GM13977 (cell line): ENCODE results near the gene APCDD1.

ENCODE experiments used
- DNase-seq: peaks from one replicate; pipeline ENCODE4 v3.0.0; 2012; ENCODE audit warnings: low spot score
- in situ Hi-C: fragments of 300-500 bp; cut with MboI; formaldehyde crosslinking; loops from one replicate; pipeline ENCODE4 v1.12.0; 2022; ENCODE audit warnings: low sequenced_read_pairs, low pct_unique_long_range_greater_than_20kb, mixed read lengths, inconsistent platforms; ENCODE audit not compliant: unreplicated experiment
- TF ChIP-seq, protein P1 (sequence below): IDR thresholded peaks from 2 replicates; pipeline ENCODE4 v1.5.1; 2012; ENCODE audit warnings: mild to moderate bottlenecking, control low read depth; ENCODE audit not compliant: insufficient read depth; ENCODE audit errors: extremely low read depth, missing control alignments

The APCDD1 gene

DNA sequence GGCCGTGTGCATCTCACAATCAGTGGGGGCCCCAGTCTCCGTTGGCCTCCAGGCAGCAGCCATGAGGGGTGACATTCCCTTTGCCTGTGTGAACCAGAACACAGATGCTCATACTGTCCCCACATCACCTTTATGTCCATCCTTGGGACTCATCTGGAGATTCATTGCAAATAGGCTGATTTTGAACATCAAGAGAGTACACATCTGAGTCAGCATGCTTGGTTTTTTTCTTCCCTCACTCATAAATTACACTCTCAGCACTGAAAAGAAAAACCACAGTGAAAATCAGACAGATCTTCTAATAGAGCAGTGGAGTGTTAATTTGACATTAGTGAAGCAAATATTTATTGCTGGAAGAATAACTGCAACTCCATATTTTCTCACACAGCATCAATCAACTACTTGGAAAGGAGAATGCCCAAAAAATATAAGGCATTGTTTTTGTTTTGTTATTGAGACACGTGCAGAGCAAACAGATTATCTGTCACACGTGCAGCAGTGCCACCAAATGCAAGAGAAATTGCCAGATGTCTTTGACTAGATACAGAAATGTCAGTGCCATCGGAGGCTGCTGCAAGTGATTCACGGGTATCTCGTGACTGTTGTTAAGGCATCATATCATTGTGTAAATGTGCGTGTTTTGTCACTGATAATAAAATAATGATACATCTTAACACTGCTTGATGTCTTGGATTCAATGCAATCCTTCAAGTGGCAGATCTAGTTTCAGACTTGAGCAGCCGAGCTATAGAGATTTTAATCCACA lies 10.9 kb downstream of the APCDD1 start:
- TF ChIP-seq, protein P1, sequence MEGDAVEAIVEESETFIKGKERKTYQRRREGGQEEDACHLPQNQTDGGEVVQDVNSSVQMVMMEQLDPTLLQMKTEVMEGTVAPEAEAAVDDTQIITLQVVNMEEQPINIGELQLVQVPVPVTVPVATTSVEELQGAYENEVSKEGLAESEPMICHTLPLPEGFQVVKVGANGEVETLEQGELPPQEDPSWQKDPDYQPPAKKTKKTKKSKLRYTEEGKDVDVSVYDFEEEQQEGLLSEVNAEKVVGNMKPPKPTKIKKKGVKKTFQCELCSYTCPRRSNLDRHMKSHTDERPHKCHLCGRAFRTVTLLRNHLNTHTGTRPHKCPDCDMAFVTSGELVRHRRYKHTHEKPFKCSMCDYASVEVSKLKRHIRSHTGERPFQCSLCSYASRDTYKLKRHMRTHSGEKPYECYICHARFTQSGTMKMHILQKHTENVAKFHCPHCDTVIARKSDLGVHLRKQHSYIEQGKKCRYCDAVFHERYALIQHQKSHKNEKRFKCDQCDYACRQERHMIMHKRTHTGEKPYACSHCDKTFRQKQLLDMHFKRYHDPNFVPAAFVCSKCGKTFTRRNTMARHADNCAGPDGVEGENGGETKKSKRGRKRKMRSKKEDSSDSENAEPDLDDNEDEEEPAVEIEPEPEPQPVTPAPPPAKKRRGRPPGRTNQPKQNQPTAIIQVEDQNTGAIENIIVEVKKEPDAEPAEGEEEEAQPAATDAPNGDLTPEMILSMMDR, result no peak
- in situ Hi-C loops, result no loop called here
- DNase-seq, result no peak

DNA sequence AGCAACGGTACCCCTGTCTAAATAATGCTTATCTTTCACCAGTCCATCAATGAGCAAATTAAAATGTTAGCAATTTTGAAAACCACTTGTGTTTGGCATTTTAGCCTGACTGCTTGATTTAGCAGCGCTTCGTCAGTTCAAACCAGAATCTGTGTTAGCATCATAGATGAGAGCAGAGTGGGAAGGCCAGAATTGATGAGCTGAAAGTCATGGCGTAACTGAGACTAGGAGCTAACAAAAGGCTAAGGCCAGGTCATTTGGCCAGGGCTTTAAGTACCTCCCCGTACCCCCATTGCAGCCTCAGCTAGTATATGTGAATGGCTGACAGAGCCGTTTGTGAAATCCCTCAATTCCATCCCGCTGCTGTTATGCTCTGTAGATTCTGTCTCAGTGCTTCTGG lies 16.0 kb downstream of the APCDD1 start:
- DNase-seq, result no peak
- in situ Hi-C loops, result no loop called here
- TF ChIP-seq, protein P1, result no peak

DNA sequence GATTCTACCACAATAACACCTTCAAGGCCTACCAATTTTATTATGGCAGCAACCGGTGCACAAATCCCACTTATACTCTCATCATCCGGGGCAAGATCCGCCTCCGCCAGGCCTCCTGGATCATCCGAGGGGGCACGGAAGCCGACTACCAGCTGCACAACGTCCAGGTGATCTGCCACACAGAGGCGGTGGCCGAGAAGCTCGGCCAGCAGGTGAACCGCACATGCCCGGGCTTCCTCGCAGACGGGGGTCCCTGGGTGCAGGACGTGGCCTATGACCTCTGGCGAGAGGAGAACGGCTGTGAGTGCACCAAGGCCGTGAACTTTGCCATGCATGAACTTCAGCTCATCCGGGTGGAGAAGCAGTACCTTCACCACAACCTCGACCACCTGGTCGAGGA lies 17.1 kb downstream of the APCDD1 start:
- in situ Hi-C loops, result no loop called here
- no peak for DNase-seq

DNA sequence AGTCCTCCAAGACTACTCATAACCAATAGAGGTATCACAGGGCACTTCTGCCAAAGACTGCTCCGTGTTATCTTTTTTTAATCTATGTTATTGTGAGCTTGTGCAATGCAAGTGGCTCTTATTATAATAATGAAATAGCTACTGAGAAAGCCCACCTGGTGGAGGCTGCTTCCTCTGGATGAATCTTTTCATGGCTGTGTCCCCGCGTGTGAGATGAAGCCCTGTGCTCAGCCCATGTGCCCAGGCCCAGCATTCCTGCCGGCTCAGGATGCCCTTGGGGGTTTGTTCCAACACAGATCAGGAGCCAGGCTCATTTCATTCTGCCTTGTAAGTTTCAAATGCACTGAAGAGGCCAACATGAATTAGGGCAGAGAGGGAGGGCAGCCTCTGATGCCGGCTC lies 18.7 kb downstream of the APCDD1 start:
- no peak for DNase-seq
- in situ Hi-C loops, result no loop called here
- TF ChIP-seq, protein P1, result no peak

More for the DNA sequence above, 17.1 kb downstream of the APCDD1 start:
- TF ChIP-seq, protein P1, result no peak

DNA sequence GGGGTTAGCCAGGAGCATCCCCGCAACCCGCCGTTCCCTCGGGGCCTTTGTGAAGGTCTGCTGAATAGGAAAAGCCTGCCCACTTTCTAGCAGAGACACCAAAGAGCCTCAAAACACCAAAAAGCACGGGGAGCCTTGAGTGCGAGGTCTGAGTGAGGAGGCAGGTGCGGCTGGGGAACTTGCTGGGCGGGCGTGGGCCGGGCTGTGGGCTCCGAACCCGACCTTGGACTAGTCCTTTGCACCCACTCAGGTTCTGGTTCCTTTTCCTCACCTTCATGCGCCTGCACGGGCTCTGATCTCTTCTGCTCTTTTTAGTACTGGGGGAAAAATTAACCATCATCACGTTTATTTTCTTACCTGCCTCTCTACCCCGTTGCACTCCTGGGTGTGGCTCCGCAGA lies 19.9 kb downstream of the APCDD1 start:
- DNase-seq, result no peak
- TF ChIP-seq, protein P1, result no peak
- in situ Hi-C loops, result no loop called here

DNA sequence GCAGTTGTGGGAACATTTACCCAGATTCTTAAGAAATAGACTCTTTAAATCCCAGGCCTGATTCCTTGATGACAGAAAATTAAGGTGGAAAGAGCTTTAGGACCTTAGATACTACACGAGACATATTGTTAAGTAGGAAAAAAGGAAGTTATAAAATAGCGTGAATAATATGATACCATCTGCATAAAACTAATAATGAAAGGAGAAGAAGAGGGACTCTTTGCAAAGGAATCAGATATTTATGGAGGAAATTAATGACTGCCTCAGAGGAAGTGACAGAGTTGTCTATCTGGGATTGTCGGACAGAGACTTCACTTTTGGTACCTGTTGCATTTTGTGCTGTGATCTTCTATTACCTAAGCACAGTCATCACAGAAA lies 20.8 kb downstream of the APCDD1 start:
- DNase-seq, result no peak
- TF ChIP-seq, protein P1, result no peak
- in situ Hi-C loops, result no loop called here
